Measurements from ENCODE around the gene RIMBP2. TPM values are rescaled to one million over a fixed set of nuclear protein-coding genes. Genes with fewer than 3 reads are reported as not detected.
A peak's percentile ranks its signal among the peaks of the same experiment; 100 is the strongest.

RIMBP2 gene
- 0.95 and 1.0 TPM in 2 replicates for total RNA-seq (2021)
- Bru-seq, nascent RNA, result percentile 26 among the genes with signal in this experiment
- BruChase-seq, experiment 1, labeled RNA remaining after a 2-hour chase, result percentile 23 among the genes with signal in this experiment
- BruChase-seq, experiment 2, labeled RNA remaining after a 6-hour chase, result percentile 39 among the genes with signal in this experiment
- long read RNA-seq, partial matches to known transcripts, result 0 of 3 reads
- long read RNA-seq, other reads (novel, unspliced or antisense), result 3 of 3 reads

DNA sequence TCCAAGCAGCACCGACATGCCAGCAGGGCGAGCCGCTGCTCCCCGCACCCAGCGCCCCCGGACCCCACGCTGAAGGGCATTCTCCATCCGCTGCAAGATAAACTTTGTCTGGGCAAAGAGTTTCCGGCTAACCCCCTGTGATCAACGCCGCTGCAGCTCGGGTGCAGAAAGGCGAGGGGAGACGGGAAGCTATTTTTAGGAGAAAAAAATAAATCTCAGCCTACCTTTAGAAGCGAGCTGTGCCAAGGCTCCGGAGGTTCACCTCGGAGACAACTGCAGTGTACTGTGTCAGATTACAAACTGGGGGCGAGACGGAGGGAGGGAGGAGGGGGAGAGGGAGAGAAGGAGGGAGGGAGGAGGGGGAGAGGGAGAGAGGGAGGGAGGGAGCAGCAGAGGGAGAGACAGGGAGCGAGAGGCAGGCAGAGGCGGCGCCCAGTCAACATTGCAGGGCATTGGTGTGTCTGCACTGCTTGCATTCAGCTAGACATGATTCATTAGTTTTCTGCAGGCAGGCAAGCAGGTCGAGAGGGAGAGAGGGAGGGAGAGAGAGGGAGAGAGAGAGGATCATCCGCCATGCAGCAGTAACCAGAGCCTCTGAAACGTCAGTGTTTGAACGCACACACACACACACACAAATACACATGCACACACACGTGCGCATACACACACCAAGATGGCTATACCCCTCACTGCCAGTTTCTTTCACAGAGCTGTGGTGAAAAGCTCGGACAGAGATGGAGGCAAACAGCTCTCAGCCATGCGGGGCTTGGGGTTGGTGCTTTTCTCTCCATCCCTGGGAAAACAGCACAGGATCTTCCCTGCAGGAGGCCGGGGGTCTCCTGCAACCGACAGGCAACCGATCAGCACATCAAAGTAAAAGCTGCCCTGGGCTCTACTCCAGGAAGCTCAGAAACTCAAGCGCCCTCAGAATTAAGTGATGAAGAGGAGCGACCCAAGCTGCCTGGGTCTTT is at the start of gene RIMBP2:
RIMBP2 (minus strand) TSS at position 302 of the 971 bp plus-strand sequence. CDS start 237,286 bp downstream, outside the sequence.
- Histone ChIP-seq H3K4me3 (ENCODE audit: low read depth, low read length, poor library complexity, severe bottlenecking) (peak within 1 kb of the TSS; percentile 47), H3K36me3 (ENCODE audit: insufficient read depth, low read length, poor library complexity, severe bottlenecking) (no peaks in the 10 kb centered on the region), H3K9me3 (ENCODE audit: low read depth, low read length, poor library complexity, severe bottlenecking) (no peaks in the 10 kb centered on the region), H3K4me1 (ENCODE audit: insufficient read depth, low read length, poor library complexity, severe bottlenecking) (peaks cover 16% of the 10 kb centered on the region), H3K27me3 (replicated peaks; ENCODE audit: insufficient read depth, low read depth, low read length, poor library complexity) (peaks cover 58% of the 10 kb centered on the region), H3K27ac (ENCODE audit: low read depth, low read length, poor library complexity, severe bottlenecking) (no peak within 1 kb of the TSS)
- intact Hi-C loops (cut with micrococcal nuclease; ENCODE audit: unreplicated experiment), result no loop called here
- TF ChIP-seq CTCF (conservative IDR thresholded peaks at IDR 0.05; ENCODE audit: low read depth, low read length) (no peak), EZH2 (IDR thresholded peaks at IDR 0.05; ENCODE audit: borderline replicate concordance, low read depth, low read length, poor library complexity, severe bottlenecking) (no peak)
- DNase-seq (ENCODE audit: low spot score), result peak; percentile 60
- POLR2A ChIA-PET (ENCODE audit: low non-redundant PET), result interaction anchor here (0.7 kb wide), 1 partner anchor 75 kb away, joined by 12 read pairs; no protein-coding TSS in a partner anchor
- BruUV-seq (replicated peaks), result no TSS peak
- CTCF ChIA-PET, result interaction anchor here (0.7 kb wide), 1 partner anchor 254 kb away, joined by 6 read pairs; no protein-coding TSS in a partner anchor

- no TSS peak for BruUV-seq (replicated peaks)
- POLR2A ChIA-PET (ENCODE audit: low non-redundant PET), result no interaction called here
- no peak for TF ChIP-seq CTCF (conservative IDR thresholded peaks at IDR 0.05; ENCODE audit: low read depth, low read length)
- TF ChIP-seq EZH2 (IDR thresholded peaks at IDR 0.05; ENCODE audit: borderline replicate concordance, low read depth, low read length, poor library complexity, severe bottlenecking), result no peak
These were observed 49.1 kb upstream of the RIMBP2 start for GRCh38 chr12:130765186-130765659.

DNA sequence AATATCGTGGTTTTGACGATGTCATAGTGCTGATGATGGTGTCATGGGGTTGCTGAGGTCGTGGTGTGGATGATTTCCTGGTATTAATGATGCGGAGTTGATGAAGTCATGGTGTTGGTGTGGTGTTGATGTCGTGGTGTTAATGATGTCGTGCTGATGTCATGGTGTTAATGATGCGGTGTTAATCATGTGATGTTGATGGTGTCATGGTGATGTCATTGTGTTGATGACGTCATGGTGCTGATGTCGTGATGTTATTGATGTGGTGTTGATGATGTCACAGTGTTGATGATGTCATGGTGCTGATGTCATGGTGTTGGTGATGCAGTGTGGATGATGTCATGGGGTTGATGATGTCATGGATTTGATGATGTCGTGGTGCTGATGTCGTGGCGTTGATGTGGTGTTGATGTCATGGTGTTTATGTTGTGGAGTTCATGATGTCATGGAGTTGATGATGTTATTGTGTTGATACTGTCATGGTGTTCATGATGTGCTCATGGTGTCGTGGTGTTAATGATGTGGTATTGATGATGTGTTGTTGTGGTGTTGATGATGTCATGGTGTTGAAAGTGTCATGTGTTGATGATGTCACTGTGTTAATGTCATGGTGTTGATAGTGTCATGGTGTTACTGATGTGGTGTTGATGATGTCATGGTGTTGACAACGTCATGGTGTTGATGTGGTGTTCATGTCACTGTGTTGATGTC is 48.5 kb upstream of the RIMBP2 start:
- CTCF ChIA-PET, result no interaction called here
- Histone ChIP-seq H3K4me3 (ENCODE audit: low read depth, low read length, poor library complexity, severe bottlenecking) (no peak overlapping the region), H3K36me3 (ENCODE audit: insufficient read depth, low read length, poor library complexity, severe bottlenecking) (no peaks in the 10 kb centered on the region), H3K27me3 (replicated peaks; ENCODE audit: insufficient read depth, low read depth, low read length, poor library complexity) (no peaks in the 10 kb centered on the region), H3K9me3 (ENCODE audit: low read depth, low read length, poor library complexity, severe bottlenecking) (no peaks in the 10 kb centered on the region), H3K27ac (ENCODE audit: low read depth, low read length, poor library complexity, severe bottlenecking) (no peak overlapping the region), H3K4me1 (ENCODE audit: insufficient read depth, low read length, poor library complexity, severe bottlenecking) (no peaks in the 10 kb centered on the region)
- POLR2A ChIA-PET (ENCODE audit: low non-redundant PET), result no interaction called here
- TF ChIP-seq EZH2 (IDR thresholded peaks at IDR 0.05; ENCODE audit: borderline replicate concordance, low read depth, low read length, poor library complexity, severe bottlenecking) (no peak), CTCF (conservative IDR thresholded peaks at IDR 0.05; ENCODE audit: low read depth, low read length) (no peak)
- no TSS peak for BruUV-seq (replicated peaks)
- intact Hi-C loops (cut with micrococcal nuclease; ENCODE audit: unreplicated experiment), result no loop called here
- DNase-seq (ENCODE audit: low spot score), result peak; percentile 38

More at GRCh38 chr12:130765186-130765659, 49.1 kb upstream of the RIMBP2 start:
- intact Hi-C loops (cut with micrococcal nuclease; ENCODE audit: unreplicated experiment), result no loop called here
- CTCF ChIA-PET, result no interaction called here
- Histone ChIP-seq H3K9me3 (ENCODE audit: low read depth, low read length, poor library complexity, severe bottlenecking) (no peaks in the 10 kb centered on the region), H3K27ac (ENCODE audit: low read depth, low read length, poor library complexity, severe bottlenecking) (no peak overlapping the region), H3K27me3 (replicated peaks; ENCODE audit: insufficient read depth, low read depth, low read length, poor library complexity) (no peaks in the 10 kb centered on the region), H3K4me1 (ENCODE audit: insufficient read depth, low read length, poor library complexity, severe bottlenecking) (no peaks in the 10 kb centered on the region), H3K36me3 (ENCODE audit: insufficient read depth, low read length, poor library complexity, severe bottlenecking) (no peaks in the 10 kb centered on the region), H3K4me3 (ENCODE audit: low read depth, low read length, poor library complexity, severe bottlenecking) (no peak overlapping the region)
- peak; percentile 35 for DNase-seq (ENCODE audit: low spot score)
